Measurements from ENCODE around the gene NHEJ1. TPM values are rescaled to one million over a fixed set of nuclear protein-coding genes. Genes with fewer than 3 reads are reported as not detected.

Gene NHEJ1
- total RNA-seq, 1 experiment from 2014 or later: 21.7 TPM

DNA sequence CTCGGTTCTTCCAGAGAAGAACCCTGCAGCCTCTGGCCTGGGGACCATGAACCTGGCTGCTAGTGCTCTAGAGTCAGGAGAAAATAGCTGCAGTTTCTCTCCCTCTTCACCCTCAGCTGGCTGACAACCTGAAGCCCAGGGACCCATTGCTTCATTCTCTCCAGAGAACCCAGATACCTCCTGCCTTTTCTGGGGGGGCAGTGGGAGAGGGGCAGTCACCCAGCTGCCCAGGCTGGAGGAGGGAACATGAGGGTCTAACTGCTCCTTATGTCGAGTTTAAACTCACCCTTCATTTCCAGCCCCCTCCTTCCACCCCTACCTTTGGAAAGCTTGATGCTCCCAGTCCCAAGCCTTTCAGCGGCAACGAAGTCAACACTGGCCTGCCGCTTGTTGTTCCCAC lies 38.4 kb upstream of the NHEJ1 start:
- DNase-seq: no peak
- no peak overlapping the region for H3K27ac ChIP-seq
- no peak overlapping the region for H3K4me3 ChIP-seq
- H3K27me3 ChIP-seq: no peaks in the 10 kb centered on the region
- no peaks in the 10 kb centered on the region for H3K9me3 ChIP-seq (replicated peaks)
- H3K36me3 ChIP-seq: no peaks in the 10 kb centered on the region
- H3K4me1 ChIP-seq: no peaks in the 10 kb centered on the region

DNA sequence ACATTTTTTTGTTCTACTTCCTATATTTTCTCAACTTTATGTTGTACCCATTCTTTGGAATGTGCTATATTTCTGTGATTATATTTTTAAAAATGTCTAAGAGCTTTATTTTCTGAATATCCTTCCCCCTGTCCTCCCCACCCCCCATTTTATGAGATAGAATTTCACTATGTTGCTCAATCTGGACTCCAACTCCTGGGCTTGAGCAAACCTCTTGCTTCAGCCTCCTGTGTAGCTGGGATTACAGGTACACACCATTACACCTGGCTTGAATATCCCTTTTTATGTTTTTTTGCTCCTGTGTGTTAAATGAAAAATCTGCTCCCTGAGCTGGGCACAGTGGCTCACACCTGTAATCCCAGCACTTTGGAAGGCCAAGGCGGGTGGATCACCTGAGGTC lies 36.8 kb upstream of the NHEJ1 start:
- no peak overlapping the region for H3K4me3 ChIP-seq
- no peak for DNase-seq
- no peak overlapping the region for H3K27ac ChIP-seq
- no peaks in the 10 kb centered on the region for H3K4me1 ChIP-seq
- H3K36me3 ChIP-seq: no peaks in the 10 kb centered on the region
- H3K27me3 ChIP-seq: no peaks in the 10 kb centered on the region
- H3K9me3 ChIP-seq (replicated peaks): no peaks in the 10 kb centered on the region

DNA sequence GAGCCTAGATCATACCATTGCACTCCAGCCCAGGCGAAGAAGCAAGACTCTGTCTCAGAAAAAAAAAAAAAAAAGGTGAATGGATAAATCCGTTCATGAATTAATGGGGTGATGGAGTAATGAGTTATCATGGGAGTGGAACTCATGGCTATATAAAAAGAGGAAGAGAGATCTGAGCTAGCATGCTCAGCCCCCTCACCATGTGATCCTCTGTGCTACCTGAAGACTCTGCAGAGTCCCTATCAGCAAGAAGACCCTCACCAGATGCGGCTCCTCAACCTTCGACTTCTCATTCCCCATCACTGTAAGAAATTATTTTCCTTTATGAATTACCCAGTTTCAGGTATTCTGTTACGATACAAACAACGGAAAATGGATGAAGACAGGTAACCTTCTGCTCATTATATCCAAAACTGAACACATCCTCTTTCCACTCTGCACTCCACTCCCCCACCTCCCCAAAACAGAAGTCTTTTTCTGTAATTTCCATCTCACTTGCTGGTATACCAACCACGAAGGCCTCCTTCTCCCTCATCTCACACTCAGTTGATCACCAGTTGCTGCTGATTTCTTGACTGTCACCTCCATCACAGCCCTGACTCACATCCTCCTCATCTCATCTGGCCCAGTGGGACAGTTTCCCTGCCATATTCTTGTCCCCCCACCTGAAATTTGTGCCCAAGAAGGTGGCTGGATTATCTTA lies 26.3 kb upstream of the NHEJ1 start:
- DNase-seq: no peak

DNA sequence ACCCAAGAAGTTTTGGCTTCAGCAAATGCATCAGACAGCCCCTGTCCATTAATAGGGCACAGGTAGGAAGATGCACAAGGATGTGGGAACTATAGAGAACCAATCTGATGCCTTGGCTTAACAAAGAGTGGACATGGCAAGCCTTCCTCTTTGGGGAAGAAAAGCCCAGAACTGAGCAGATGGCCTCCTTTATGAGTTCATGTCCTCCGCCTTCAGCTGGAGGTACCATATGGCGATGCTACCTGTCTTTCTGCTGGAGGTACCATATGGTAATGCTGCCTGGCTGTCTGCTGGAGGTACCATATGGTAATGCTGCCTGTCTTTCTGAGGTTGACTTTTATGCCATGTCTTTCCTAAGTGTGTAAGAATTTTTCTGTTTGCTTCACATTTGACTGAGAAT lies 23.5 kb upstream of the NHEJ1 start:
- H3K9me3 ChIP-seq (replicated peaks): no peaks in the 10 kb centered on the region
- DNase-seq: no peak
- H3K4me3 ChIP-seq: no peak overlapping the region
- H3K4me1 ChIP-seq: 0 out of 2 replicates have a peak, but pooled peaks cover 2% of the 10 kb centered on the region
- no peak overlapping the region for H3K27ac ChIP-seq
- H3K36me3 ChIP-seq: peaks cover 15% of the 10 kb centered on the region; the same call in 1 of the 2 replicates
- H3K27me3 ChIP-seq: no peaks in the 10 kb centered on the region

More for the DNA sequence above, 26.3 kb upstream of the NHEJ1 start:
- Histone ChIP-seq H3K4me3 (no peak overlapping the region), H3K9me3 (replicated peaks) (no peaks in the 10 kb centered on the region), H3K27ac (no peak overlapping the region), H3K27me3 (no peaks in the 10 kb centered on the region), H3K36me3 (peaks cover 11% of the 10 kb centered on the region; the same call in 1 of the 2 replicates), H3K4me1 (no peaks in the 10 kb centered on the region)

DNA sequence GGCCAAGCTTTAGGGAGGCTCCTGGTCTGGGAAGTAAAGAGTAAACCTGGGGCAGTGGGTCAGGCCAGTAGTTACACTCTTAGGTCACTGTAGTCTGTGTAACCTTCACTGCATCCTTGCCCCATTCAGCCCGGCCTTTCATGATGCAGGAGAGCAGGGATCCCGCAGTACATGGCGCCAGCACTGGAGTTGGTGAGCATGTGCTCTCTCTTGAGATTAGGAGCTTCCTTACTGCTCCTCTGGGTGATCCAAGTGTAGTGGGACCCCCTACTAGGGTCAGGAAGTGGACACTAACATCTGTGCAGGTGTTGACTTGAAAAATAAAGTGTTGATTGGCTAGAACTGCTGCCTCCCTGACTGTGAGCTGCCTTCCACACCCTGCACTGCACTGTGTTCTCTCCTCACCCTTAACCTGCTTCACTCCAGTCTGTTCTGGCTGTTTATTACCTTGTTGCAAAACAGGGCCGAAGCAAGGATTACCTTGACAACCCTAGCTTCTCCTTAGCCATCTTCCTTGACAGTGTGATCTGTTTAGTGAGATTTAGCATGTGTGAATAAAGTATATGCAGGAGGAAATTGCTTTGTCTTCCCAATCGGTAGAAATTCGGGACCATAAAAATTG lies 22.6 kb upstream of the NHEJ1 start:
- H3K36me3 ChIP-seq: peaks cover 15% of the 10 kb centered on the region; the same call in 1 of the 2 replicates
- no peak overlapping the region for H3K4me3 ChIP-seq
- no peak for DNase-seq
- 0 out of 2 replicates have a peak, but pooled peaks cover 5% of the 10 kb centered on the region for H3K4me1 ChIP-seq
- no peaks in the 10 kb centered on the region for H3K27me3 ChIP-seq
- no peaks in the 10 kb centered on the region for H3K9me3 ChIP-seq (replicated peaks)
- no peak overlapping the region for H3K27ac ChIP-seq

DNA sequence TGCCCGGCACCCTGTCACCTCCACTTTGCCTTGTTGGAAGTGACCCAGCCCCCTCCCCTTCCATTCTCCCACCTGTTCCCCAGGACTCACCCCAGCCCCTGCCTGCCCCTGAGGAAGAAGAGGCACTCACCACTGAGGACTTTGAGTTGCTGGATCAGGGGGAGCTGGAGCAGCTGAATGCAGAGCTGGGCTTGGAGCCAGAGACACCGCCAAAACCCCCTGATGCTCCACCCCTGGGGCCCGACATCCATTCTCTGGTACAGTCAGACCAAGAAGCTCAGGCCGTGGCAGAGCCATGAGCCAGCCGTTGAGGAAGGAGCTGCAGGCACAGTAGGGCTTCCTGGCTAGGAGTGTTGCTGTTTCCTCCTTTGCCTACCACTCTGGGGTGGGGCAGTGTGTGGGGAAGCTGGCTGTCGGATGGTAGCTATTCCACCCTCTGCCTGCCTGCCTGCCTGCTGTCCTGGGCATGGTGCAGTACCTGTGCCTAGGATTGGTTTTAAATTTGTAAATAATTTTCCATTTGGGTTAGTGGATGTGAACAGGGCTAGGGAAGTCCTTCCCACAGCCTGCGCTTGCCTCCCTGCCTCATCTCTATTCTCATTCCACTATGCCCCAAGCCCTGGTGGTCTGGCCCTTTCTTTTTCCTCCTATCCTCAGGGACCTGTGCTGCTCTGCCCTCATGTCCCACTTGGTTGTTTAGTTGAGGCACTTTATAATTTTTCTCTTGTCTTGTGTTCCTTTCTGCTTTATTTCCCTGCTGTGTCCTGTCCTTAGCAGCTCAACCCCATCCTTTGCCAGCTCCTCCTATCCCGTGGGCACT lies 21.9 kb upstream of the NHEJ1 start:
- Histone ChIP-seq H3K9me3 (replicated peaks) (no peaks in the 10 kb centered on the region), H3K4me3 (no peak overlapping the region)

DNA sequence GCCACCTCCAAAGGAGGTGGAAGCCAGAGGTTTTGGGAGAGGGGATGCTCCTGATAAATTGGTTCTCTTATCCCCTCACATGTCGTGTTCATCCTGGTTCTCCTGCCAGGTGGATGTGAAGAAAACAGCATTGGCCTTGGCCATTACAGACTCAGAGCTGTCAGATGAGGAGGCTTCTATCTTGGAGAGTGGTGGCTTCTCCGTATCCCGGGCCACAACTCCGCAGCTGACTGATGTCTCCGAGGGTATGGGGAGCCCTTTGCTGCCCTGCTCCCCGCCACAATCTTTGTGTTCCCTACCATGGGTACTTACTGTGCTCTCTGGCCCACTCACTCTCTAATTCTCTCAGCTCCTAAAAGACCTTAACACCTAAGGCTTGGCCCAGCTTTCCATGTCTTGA lies 20.9 kb upstream of the NHEJ1 start:
- Histone ChIP-seq H3K36me3 (peaks cover 15% of the 10 kb centered on the region; the same call in 1 of the 2 replicates), H3K27ac (no peak overlapping the region), H3K27me3 (no peaks in the 10 kb centered on the region), H3K4me3 (no peak overlapping the region), H3K4me1 (0 out of 2 replicates have a peak, but pooled peaks cover 5% of the 10 kb centered on the region), H3K9me3 (replicated peaks) (no peaks in the 10 kb centered on the region)
- DNase-seq: no peak

More for the DNA sequence above, 21.9 kb upstream of the NHEJ1 start:
- Histone ChIP-seq H3K27me3 (no peaks in the 10 kb centered on the region), H3K4me1 (0 out of 2 replicates have a peak, but pooled peaks cover 5% of the 10 kb centered on the region), H3K27ac (no peak overlapping the region), H3K36me3 (peaks cover 15% of the 10 kb centered on the region; the same call in 1 of the 2 replicates)
- no peak for DNase-seq

DNA sequence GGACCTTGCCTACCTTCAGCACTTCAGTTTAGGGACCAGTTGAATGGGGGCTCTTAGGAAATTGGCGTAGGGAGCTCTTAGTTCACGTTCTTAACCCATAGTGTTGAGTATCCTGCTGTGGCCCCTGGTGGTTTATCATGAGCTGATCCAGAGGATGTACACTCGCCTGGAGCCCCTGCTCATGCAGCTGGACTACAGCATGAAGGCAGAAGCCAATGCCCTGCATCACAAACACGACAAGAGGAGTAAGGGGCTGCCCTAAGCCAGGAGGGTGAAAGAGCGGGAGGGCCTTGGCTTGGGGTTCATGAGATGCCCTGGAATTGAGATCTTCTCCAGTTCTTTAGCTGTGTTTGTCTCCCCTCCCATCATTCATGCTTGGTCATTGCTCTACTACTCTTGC lies 20.3 kb upstream of the NHEJ1 start:
- DNase-seq: no peak
- Histone ChIP-seq H3K4me3 (no peak overlapping the region), H3K27me3 (no peaks in the 10 kb centered on the region), H3K27ac (no peak overlapping the region), H3K4me1 (0 out of 2 replicates have a peak, but pooled peaks cover 5% of the 10 kb centered on the region), H3K36me3 (peaks cover 15% of the 10 kb centered on the region; the same call in 1 of the 2 replicates), H3K9me3 (replicated peaks) (no peaks in the 10 kb centered on the region)

DNA sequence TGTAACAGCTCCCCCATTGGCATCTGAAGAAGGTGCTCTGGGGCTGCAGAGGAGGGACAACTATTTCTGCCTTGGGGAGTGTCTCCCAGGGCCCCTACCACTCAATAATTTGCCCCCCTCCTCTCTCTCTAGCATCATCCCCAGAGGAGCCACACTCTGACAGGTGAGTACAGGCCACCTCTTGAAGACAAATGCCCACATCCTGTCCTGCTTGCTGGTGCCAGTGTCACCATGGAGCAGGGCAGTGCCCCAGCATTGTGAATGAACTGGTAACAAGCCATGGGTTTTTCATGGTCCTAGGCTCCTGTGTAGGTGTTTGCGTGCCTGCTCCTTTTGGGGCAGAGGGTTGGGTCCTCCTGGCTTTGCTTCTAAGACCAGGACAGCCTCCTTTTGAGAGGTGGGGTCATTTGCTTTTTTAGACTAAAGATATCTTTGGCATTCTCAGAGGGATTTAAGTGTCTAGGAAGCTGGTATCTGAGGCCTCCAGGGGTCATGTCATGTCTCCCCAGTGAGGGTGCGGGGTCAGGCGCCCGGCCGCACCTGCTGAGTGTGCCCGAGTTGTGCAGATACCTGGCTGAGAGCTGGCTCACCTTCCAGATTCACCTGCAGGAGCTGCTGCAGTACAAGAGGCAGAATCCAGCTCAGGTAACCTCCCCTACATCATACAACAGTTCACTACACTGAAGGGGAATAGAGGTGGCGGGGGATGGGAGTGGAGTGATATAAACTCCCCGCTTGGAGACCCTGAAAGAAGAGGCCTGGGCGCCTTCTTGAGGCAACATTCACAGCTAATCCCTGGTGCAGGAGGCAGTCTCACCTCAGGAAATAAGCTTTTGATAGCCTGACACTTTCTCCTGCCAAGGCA lies 19.2 kb upstream of the NHEJ1 start:
- Histone ChIP-seq H3K27me3 (no peaks in the 10 kb centered on the region), H3K27ac (no peak overlapping the region), H3K4me1 (0 out of 2 replicates have a peak, but pooled peaks cover 5% of the 10 kb centered on the region), H3K36me3 (peaks cover 15% of the 10 kb centered on the region; the same call in 1 of the 2 replicates), H3K4me3 (no peak overlapping the region), H3K9me3 (replicated peaks) (no peaks in the 10 kb centered on the region)
- DNase-seq: no peak

DNA sequence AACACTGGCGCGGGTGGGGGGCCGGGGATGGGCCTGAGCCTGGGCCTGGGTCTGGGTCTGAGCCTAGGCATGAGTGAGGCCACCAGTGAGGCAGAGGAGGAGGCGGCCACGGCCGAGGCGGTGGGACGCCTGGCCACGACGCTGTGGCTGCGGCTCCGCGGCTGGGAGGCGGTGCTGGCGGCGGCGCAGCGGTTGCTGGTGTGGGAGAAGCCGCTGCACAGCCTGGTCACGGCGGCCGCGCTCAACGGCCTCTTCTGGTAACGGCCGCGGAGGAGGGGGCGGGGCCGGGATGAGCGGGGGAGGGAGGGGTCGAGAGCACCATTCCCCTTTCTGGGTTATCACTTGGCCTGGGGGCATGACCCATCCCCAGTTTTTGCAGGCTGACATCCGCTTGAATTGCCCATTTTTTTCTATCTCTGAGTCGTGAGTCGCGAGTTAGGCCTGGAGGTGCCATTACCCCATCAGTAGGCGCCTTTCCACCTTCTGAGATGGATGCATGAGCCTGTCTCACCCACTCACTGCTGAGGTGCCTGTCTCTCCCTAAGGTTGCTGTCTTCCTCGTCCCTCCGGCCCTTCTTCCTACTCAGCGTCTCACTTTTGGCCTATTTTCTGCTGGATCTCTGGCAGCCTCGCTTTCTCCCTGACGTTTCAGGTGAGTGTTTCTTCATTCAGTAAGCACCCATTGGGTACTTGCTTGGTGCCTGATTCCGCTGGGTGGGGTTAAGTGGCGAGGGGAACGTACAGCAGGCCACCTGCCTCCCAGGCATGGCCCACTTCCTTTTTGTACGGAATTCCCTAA lies 18.0 kb upstream of the NHEJ1 start:
- no peak overlapping the region; the same call in 1 of the 2 replicates for H3K27ac ChIP-seq
- H3K4me3 ChIP-seq: peak overlapping the region; percentile 85
- H3K4me1 ChIP-seq: 0 out of 2 replicates have a peak, but pooled peaks cover 5% of the 10 kb centered on the region
- H3K27me3 ChIP-seq: no peaks in the 10 kb centered on the region
- H3K9me3 ChIP-seq (replicated peaks): no peaks in the 10 kb centered on the region
- H3K36me3 ChIP-seq: peaks cover 13% of the 10 kb centered on the region; the same call in 1 of the 2 replicates
- peak; percentile 32 to 38 for DNase-seq

DNA sequence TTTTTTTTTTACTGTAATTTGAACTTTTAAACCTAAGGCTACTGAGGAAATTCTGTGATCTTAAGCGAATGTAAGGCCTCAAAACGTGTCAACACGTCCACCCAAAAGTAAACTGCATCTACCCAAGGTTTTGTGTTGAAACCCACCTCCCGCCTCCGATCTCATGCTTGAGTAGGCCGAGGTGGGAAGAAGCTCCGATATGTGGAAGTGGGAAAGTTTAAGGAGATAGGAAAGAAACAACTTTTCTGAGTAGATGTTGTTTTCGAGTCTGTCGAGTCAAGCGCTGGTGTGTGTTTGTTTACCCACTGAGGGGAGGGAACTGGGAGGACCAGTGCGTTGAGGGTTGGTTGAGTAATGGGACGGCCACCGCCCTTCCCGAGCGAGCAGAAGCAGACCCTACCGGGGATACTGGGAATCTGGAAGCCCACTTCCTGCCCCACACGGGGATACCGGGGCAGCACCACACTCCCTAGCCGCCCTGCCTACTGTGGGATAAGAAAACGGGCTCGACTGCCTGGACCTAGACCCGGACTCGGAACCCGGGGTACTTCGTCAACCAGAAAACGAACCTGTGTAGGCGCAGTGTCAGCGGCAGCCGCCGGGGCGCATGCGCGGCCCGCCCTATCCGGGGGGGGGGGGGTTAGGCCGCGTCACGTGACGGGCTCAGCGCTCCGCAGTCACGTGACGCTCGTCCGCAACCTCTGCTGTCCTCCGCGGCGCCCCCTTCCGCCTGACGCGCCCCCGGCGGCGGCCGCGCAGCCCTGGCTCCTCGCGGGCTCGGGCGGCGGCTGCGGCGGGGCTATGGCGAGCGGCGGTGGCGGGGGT lies 17.1 kb upstream of the NHEJ1 start, which contains the start of gene RETREG2:
Gene RETREG2 (plus strand): TSS at position 724 of the 825 bp plus-strand sequence. CDS start 78 bp downstream, at position 802.
- no peaks in the 10 kb centered on the region for H3K9me3 ChIP-seq (replicated peaks)
- 0 out of 2 replicates have a peak, but pooled peaks cover 5% of the 10 kb centered on the region for H3K4me1 ChIP-seq
- DNase-seq: peak; percentile 77 to 89
- no peaks in the 10 kb centered on the region for H3K27me3 ChIP-seq
- H3K27ac ChIP-seq: peak within 1 kb of the TSS; percentile 54
- peak within 1 kb of the TSS; percentile 85 for H3K4me3 ChIP-seq
- H3K36me3 ChIP-seq: peaks cover 8% of the 10 kb centered on the region; the same call in 1 of the 2 replicates

DNA sequence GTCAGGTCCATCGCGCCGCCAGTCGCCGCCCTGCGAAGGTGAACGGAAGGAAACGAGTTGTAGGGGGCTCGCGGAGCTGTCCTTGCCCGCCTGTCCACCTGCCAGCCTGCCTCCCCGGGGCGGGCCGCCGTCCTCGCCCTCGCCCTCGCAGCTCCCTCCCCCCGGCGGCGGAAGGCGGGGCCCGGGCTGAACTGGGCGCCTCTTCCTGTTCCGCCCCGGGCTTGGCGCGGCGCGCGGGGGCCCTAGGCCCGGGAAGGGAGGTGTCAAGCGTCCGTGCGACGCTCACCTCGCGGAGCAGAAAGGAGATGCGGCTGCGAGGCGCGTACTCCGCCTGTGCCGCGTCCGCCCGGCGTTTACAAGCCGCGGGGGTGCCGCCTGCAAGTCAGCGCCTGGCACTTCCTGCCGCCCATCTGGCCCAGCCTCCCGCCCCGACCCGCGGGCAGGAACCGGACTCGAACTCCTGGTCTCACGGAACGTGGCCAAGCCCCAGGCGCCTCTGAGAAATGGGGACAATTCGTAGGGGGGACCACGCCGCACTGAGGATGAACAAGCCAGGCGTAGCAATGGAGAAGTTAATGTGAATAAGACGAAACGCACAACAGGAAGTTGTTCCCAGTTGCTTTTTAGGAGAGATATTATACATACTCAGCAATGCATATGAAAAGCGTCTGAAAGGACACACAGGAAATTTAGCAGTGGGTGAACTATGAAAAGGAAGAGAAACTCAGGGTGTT lies 16.4 kb upstream of the NHEJ1 start, which contains the start of gene CNPPD1:
Gene CNPPD1 (minus strand): TSS at position 108 of the 734 bp plus-strand sequence. CDS start 97 bp downstream, at position 11.
- peak; percentile 81 to 85 for DNase-seq
- H3K36me3 ChIP-seq: 0 out of 2 replicates have a peak, but pooled peaks cover 4% of the 10 kb centered on the region

More for the DNA sequence above, 16.4 kb upstream of the NHEJ1 start, which contains the start of gene CNPPD1:
- Histone ChIP-seq H3K4me3 (peak within 1 kb of the TSS; percentile 85), H3K27ac (peak within 1 kb of the TSS; percentile 54), H3K4me1 (0 out of 2 replicates have a peak, but pooled peaks cover 5% of the 10 kb centered on the region), H3K27me3 (no peaks in the 10 kb centered on the region), H3K9me3 (replicated peaks) (no peaks in the 10 kb centered on the region)
